Measurements from ENCODE around the gene DLD.
"Not testable (repeated sequence)": the region's sequence is repeated elsewhere in the genome, so short reads cannot be mapped to it uniquely, and the experiment has no call there.

The DLD gene, protein sequence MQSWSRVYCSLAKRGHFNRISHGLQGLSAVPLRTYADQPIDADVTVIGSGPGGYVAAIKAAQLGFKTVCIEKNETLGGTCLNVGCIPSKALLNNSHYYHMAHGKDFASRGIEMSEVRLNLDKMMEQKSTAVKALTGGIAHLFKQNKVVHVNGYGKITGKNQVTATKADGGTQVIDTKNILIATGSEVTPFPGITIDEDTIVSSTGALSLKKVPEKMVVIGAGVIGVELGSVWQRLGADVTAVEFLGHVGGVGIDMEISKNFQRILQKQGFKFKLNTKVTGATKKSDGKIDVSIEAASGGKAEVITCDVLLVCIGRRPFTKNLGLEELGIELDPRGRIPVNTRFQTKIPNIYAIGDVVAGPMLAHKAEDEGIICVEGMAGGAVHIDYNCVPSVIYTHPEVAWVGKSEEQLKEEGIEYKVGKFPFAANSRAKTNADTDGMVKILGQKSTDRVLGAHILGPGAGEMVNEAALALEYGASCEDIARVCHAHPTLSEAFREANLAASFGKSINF

DNA sequence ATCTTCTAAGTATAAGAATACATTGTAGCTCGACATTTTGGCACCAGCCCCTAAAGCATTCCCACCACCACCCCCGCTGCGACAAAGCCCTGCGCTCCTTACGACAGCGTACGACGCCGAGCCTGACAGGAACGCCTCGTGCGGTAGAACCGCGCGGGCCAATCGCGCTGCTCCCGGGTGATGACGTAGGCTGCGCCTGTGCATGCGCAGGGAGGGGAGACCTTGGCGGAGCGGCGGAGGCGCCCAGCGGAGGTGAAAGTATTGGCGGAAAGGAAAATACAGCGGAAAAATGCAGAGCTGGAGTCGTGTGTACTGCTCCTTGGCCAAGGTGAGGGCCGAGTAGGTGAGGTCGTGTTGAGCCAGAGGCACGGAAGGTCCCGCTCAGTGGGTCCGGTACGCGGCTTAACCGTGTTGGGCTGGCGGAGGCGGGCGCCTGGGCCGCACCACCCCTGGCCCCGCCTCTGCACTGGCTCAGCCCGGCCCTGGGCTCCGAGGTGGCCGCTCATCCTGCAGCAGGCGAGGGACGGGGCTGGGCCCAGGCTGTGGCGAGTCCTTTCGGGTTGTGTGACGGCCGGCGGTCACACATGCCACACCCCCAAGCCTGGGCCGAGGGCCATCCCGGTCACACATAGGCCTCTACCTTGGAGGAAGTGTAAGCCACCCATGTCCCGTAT is at the start of gene DLD:
TSS of gene DLD (plus strand) at position 222 of the 674 bp plus-strand sequence. CDS start at position 290, 68 bp downstream.
- H3K4me3 ChIP-seq (ENCODE audit: low read depth, low read length), result peak within 1 kb of the TSS; percentile 86
- peak within 1 kb of the TSS; percentile 88 for H3K27ac ChIP-seq
- in situ Hi-C loops (cut with HindIII; ENCODE audit: low pct_ligation_motif_present, low sequenced_read_pairs), result no loop called here
- peak; percentile 91 for DNase-seq
- TF ChIP-seq, protein P1, sequence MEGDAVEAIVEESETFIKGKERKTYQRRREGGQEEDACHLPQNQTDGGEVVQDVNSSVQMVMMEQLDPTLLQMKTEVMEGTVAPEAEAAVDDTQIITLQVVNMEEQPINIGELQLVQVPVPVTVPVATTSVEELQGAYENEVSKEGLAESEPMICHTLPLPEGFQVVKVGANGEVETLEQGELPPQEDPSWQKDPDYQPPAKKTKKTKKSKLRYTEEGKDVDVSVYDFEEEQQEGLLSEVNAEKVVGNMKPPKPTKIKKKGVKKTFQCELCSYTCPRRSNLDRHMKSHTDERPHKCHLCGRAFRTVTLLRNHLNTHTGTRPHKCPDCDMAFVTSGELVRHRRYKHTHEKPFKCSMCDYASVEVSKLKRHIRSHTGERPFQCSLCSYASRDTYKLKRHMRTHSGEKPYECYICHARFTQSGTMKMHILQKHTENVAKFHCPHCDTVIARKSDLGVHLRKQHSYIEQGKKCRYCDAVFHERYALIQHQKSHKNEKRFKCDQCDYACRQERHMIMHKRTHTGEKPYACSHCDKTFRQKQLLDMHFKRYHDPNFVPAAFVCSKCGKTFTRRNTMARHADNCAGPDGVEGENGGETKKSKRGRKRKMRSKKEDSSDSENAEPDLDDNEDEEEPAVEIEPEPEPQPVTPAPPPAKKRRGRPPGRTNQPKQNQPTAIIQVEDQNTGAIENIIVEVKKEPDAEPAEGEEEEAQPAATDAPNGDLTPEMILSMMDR (IDR thresholded peaks at IDR 0.05; ENCODE audit: low read depth, low read length, missing control alignments), result no peak
- peaks cover 5% of the 10 kb centered on the region for H3K36me3 ChIP-seq (replicated peaks)
- H3K27me3 ChIP-seq (replicated peaks), result peaks cover 1% of the 10 kb centered on the region

DNA sequence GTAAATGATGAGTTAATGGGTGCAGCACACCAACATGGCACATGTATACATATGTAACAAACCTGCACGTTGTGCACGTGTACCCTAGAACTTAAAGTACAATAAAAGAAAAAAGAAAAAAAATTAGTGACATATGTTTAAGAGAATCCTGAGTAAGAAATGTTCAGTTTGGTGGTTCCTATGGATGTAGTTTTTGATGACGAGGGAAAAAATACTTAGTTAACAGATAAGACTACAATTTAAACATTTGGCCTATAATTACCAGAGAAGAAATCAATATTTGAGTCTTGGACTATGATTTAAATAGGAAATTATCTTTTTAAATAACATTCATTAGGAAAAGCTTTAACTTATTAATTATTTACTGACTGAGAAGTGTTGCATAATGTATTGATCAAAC is 48.8 kb upstream of the DLD start:
- no peak overlapping the region for H3K27ac ChIP-seq
- peaks cover 2% of the 10 kb centered on the region for H3K27me3 ChIP-seq (replicated peaks)
- no peak for DNase-seq
- H3K36me3 ChIP-seq (replicated peaks), result no peaks in the 10 kb centered on the region
- no peak overlapping the region for H3K4me3 ChIP-seq (ENCODE audit: low read depth, low read length)
- in situ Hi-C loops (cut with HindIII; ENCODE audit: low pct_ligation_motif_present, low sequenced_read_pairs), result no loop called here
- TF ChIP-seq, protein P1 (IDR thresholded peaks at IDR 0.05; ENCODE audit: low read depth, low read length, missing control alignments), result no peak

DNA sequence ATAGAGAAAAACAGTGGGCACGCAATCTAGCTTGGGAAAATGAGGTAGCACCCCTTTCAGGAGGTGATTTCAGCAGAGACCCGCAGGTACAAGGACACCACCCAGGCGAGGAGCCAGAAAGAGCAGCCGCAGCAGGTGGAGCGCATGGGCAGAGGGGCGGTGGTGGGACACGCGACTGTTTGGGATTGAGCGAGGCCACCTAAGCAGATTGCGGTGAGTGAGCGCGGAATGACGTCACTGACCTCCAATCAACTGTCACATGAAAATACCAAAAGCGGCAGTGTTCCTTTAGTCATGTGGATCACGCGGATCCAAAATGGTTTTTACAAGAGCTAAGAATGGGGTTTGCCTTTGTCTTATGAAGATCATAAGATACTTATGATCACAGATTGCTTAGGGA is 47.8 kb upstream of the DLD start:
- H3K4me3 ChIP-seq (ENCODE audit: low read depth, low read length), result no peak overlapping the region
- H3K27me3 ChIP-seq (replicated peaks), result no peaks in the 10 kb centered on the region
- DNase-seq, result no peak
- TF ChIP-seq, protein P1 (IDR thresholded peaks at IDR 0.05; ENCODE audit: low read depth, low read length, missing control alignments), result no peak
- in situ Hi-C loops (cut with HindIII; ENCODE audit: low pct_ligation_motif_present, low sequenced_read_pairs), result no loop called here
- no peak overlapping the region for H3K27ac ChIP-seq
- H3K36me3 ChIP-seq (replicated peaks), result no peaks in the 10 kb centered on the region

DNA sequence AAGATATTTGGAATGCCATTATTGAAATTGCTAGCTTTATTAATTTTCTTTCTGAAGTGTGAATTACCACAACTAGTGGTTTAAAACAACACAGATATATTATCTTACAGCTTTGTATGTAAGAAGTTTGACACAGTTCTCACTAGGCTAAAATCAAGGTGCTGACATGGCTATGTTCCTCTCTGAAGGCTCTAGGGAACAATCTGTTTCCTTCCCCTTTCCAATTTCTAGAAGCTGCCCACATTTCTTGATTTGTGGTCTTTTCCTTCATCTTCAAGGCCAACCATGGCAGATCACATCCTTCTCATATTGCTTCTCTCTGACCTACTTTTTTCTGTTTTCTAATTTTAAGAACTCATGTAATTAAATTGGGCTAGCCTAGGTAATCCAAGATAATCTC is 44.7 kb upstream of the DLD start:
- in situ Hi-C loops (cut with HindIII; ENCODE audit: low pct_ligation_motif_present, low sequenced_read_pairs), result no loop called here
- no peaks in the 10 kb centered on the region for H3K27me3 ChIP-seq (replicated peaks)
- H3K36me3 ChIP-seq (replicated peaks), result no peaks in the 10 kb centered on the region
- DNase-seq, result no peak
- no peak overlapping the region for H3K4me3 ChIP-seq (ENCODE audit: low read depth, low read length)
- H3K27ac ChIP-seq, result no peak overlapping the region
- TF ChIP-seq, protein P1 (IDR thresholded peaks at IDR 0.05; ENCODE audit: low read depth, low read length, missing control alignments), result no peak

DNA sequence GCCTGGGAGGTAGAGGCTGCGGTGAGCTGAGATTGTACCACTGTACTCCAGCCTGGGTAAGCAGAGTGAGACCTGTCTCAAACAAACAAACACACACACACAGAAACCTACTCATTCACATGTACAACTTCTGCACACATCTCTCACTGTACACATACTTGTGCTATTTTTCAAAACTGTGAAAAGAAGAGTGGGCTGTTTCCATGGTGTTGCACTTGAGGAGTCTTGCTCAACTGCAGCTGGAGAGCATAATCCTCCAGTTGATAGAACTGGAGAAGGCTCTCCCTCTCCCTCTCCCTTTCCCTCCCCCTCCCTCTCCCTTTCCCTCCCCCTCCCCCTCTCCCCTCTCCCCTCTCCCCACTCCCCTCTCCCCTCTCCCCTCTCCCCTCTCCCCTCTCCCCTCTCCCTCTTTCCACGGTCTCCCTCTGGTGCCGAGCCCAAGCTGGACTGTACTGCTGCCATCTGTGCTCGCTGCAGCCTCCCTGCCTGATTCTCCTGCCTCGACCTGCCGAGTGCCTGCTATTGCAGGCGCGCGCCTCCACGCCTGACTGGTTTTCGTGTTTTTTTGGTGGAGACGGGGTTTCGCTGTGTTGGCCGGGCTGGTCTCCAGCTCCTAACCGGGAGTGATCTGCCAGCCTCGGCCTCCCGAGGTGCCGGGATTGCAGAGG is 43.7 kb upstream of the DLD start:
- Histone ChIP-seq H3K27me3 (replicated peaks) (no peaks in the 10 kb centered on the region), H3K36me3 (replicated peaks) (no peaks in the 10 kb centered on the region), H3K4me3 (ENCODE audit: low read depth, low read length) (no peak overlapping the region), H3K27ac (no peak overlapping the region)
- TF ChIP-seq, protein P1 (IDR thresholded peaks at IDR 0.05; ENCODE audit: low read depth, low read length, missing control alignments), result no peak
- DNase-seq, result no peak
- in situ Hi-C loops (cut with HindIII; ENCODE audit: low pct_ligation_motif_present, low sequenced_read_pairs), result no loop called here

DNA sequence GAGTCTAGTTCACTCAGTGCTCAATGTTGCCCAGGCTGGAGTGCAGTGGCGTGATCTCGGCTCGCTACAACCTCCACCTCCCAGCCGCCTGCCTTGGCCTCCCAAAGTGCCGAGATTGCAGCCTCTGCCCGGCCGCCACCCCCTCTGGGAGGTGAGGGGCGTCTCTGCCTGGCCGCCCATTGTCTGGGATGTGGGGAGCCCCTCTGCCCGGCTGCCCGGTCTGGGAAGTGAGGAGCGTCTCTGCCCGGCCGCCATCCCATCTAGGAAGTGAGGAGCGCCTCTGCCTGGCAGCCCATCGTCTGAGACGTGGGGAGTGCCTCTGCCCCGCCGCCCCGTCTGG is 43.2 kb upstream of the DLD start:
- DNase-seq; in situ Hi-C loops (cut with HindIII; ENCODE audit: low pct_ligation_motif_present, low sequenced_read_pairs); H3K27me3 ChIP-seq (replicated peaks); H3K27ac ChIP-seq; H3K4me3 ChIP-seq (ENCODE audit: low read depth, low read length); H3K36me3 ChIP-seq (replicated peaks): not testable (repeated sequence)

DNA sequence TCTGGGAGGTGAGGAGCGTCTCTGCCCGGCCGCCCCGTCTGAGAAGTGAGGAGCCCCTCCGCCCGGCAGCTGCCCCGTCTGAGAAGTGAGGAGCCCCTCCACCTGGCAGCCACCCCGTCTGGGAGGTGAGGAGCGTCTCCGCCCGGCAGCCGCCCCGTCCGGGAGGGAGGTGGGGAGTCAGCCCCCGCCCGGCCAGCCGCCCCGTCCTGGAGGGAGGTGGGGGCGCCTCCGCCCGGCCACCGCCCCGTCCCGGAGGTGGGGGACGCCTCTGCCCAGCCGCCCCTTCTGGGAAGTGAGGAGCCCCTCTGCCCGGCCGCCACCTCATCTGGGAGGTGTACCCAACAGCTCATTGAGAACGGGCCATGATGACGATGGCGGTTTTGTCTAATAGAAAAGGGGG is 42.8 kb upstream of the DLD start:
- H3K36me3 ChIP-seq (replicated peaks); DNase-seq; H3K4me3 ChIP-seq (ENCODE audit: low read depth, low read length); H3K27me3 ChIP-seq (replicated peaks); H3K27ac ChIP-seq; in situ Hi-C loops (cut with HindIII; ENCODE audit: low pct_ligation_motif_present, low sequenced_read_pairs): not testable (repeated sequence)

Measured in brain microvascular endothelial cell (primary cell).